ENCODE results near the gene SEC23B. TPM values are rescaled to one million over a fixed set of nuclear protein-coding genes. Genes with fewer than 3 reads are reported as not detected.

Gene SEC23B
- total RNA-seq, 1 experiment from 2014 or later = 139 TPM

GRCh38 chr20:18481596-18481995 is 26.1 kb upstream of the SEC23B start:
- no TSS peak for BruUV-seq (replicated peaks)
- H3K9me3 Mint-ChIP-seq (ENCODE audit: unreplicated experiment) = no peaks in the 10 kb centered on the region
- TF ChIP-seq CTCF (IDR thresholded peaks at IDR 0.05; ENCODE audit: unreplicated experiment) = no peak
- no peak overlapping the region for H3K27ac Mint-ChIP-seq (ENCODE audit: low read depth, unreplicated experiment)
- H3K4me1 Mint-ChIP-seq (ENCODE audit: insufficient read depth, unreplicated experiment) = no peaks in the 10 kb centered on the region
- ChIA-PET CTCF (interaction anchor here (0.8 kb wide), 1 partner anchor 12 kb away, joined by 5 read pairs; no protein-coding TSS in a partner anchor), POLR2A (interaction anchor here (1.2 to 2.2 kb wide), 2 partner anchors 14 to 25 kb away, joined by 3 to 11 read pairs; partner anchors contain the start of genes DZANK1 and POLR3F)
- H3K36me3 Mint-ChIP-seq (ENCODE audit: insufficient read depth, unreplicated experiment) = peaks cover 85% of the 10 kb centered on the region
- no peak for DNase-seq (ENCODE audit: unreplicated experiment)
- H3K4me3 Mint-ChIP-seq (ENCODE audit: unreplicated experiment) = no peak overlapping the region
- H3K27me3 Mint-ChIP-seq (ENCODE audit: insufficient read depth, unreplicated experiment) = no peaks in the 10 kb centered on the region
- intact Hi-C loops (cut with micrococcal nuclease) = no loop called here

- H3K9me3 Mint-ChIP-seq (ENCODE audit: unreplicated experiment) = no peaks in the 10 kb centered on the region
- no peaks in the 10 kb centered on the region for H3K27me3 Mint-ChIP-seq (ENCODE audit: insufficient read depth, unreplicated experiment)
- no peak overlapping the region for H3K27ac Mint-ChIP-seq (ENCODE audit: low read depth, unreplicated experiment)
- no peak for TF ChIP-seq CTCF (IDR thresholded peaks at IDR 0.05; ENCODE audit: unreplicated experiment)
- POLR2A ChIA-PET = interaction anchor here (3.7 to 5.6 kb wide), 2 partner anchors 9 to 19 kb away, joined by 14 to 30 read pairs; partner anchors contain the start of genes RBBP9 and SEC23B
- DNase-seq (ENCODE audit: unreplicated experiment) = no peak
- no peak overlapping the region for H3K4me3 Mint-ChIP-seq (ENCODE audit: unreplicated experiment)
- no peaks in the 10 kb centered on the region for H3K4me1 Mint-ChIP-seq (ENCODE audit: insufficient read depth, unreplicated experiment)
- intact Hi-C loops (cut with micrococcal nuclease) = no loop called here
- H3K36me3 Mint-ChIP-seq (ENCODE audit: insufficient read depth, unreplicated experiment) = peaks cover 59% of the 10 kb centered on the region
- CTCF ChIA-PET = interaction anchor here (0.6 to 1.0 kb wide), 2 partner anchors 25 to 483 kb away, joined by 3 to 5 read pairs; no protein-coding TSS in a partner anchor
- BruUV-seq (replicated peaks) = no TSS peak
Measured at GRCh38 chr20:18488301-18488700, 19.4 kb upstream of the SEC23B start.

DNA sequence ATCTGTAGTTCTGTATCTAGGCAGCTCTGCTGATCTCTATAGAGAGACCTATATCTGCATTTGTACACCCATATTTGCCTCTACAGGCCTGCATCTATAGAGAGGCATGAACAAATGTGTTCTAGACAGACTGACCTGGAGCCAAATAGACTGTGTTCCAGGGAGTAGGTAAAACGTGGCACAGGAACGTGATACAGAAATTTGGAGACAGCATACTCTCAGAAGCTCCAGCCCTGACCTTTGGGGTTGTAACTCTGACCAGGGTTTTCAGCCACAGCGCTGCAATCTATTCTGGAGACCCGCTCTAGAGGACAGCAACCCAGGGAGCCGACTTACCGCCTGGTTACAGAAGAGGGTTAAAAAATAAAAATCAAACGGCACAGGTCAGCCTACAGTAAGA is 11.7 kb upstream of the SEC23B start:
- Mint-ChIP-seq H3K27ac (ENCODE audit: low read depth, unreplicated experiment) (peak overlapping the region; percentile 87), H3K27me3 (ENCODE audit: insufficient read depth, unreplicated experiment) (no peaks in the 10 kb centered on the region), H3K36me3 (ENCODE audit: insufficient read depth, unreplicated experiment) (peaks cover 13% of the 10 kb centered on the region), H3K9me3 (ENCODE audit: unreplicated experiment) (no peaks in the 10 kb centered on the region), H3K4me3 (ENCODE audit: unreplicated experiment) (peak overlapping the region; percentile 91), H3K4me1 (ENCODE audit: insufficient read depth, unreplicated experiment) (no peaks in the 10 kb centered on the region)
- no TSS peak for BruUV-seq (replicated peaks)
- DNase-seq (ENCODE audit: unreplicated experiment) = peak; percentile 34
- no peak for TF ChIP-seq CTCF (IDR thresholded peaks at IDR 0.05; ENCODE audit: unreplicated experiment)
- CTCF ChIA-PET = interaction anchor here (0.6 to 4.5 kb wide), 7 partner anchors 11 to 1735 kb away, joined by 3 to 37 read pairs (median 4); partner anchors contain the start of genes DZANK1, POLR3F and SEC23B
- POLR2A ChIA-PET = interaction anchor here (0.6 to 4.8 kb wide), 17 partner anchors 9 to 1480 kb away, joined by 3 to 283 read pairs (median 7); partner anchors contain the start of genes DZANK1, MGME1, POLR3F and SEC23B
- intact Hi-C loops (cut with micrococcal nuclease) = loop anchor here (1.0 kb wide), 1 partner anchor 29 kb away; the partner anchor contains the start of genes DZANK1 and POLR3F

DNA sequence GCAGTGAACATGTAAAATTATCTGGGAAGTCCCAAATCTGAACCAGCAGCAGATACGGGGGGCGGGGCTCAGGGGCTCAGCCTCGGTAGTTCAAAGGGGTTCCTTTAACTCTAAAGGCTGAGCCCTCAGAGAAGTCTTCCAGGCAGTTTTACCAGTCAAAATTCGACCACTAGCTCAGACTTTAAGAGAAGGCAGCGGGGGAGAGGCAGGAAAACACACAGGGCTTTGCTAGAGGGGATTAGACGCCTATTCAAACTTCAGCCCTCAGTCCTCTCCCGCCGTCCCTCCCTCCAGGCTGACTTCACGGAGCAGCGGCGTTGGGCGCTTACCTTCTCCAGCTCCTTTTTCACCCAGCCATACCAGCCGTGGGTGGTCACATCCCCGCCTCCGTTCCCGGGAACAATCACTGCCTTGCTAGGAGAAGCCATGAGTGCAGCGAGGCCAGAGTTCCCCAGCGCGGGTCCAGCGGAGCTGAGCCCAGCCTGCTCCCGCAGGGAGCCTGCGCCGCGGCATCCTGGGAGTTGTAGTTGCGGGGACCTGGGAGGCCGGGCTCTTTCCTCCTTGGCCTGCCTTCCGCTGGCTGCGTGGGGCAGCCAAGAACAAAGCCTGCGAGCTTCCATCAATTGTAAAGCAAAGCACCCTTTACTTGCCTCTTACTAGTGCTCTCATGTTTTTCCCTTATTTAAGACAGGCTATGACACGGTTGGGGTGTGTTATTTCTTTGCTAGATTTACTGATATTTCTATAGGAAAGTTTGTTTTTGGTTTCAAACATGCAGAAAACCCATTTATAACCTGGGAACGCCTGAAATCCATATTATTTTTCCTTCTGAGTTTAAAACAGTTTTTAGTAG is 10.8 kb upstream of the SEC23B start, which contains the start of gene RBBP9:
TSS of gene RBBP9 (minus strand) at position 486 of the 853 bp plus-strand sequence. CDS start at position 428, 58 bp downstream.
- TF ChIP-seq CTCF (IDR thresholded peaks at IDR 0.05; ENCODE audit: unreplicated experiment) = no peak
- CTCF ChIA-PET = interaction anchor here (0.6 to 4.5 kb wide), 11 partner anchors 10 to 812 kb away, joined by 3 to 37 read pairs (median 3); partner anchors contain the start of genes DZANK1, POLR3F and SEC23B
- H3K27me3 Mint-ChIP-seq (ENCODE audit: insufficient read depth, unreplicated experiment) = no peaks in the 10 kb centered on the region
- peak within 1 kb of the TSS; percentile 87 for H3K27ac Mint-ChIP-seq (ENCODE audit: low read depth, unreplicated experiment)
- H3K36me3 Mint-ChIP-seq (ENCODE audit: insufficient read depth, unreplicated experiment) = peaks cover 6% of the 10 kb centered on the region
- TSS peak; percentile 34 for BruUV-seq (replicated peaks)
- H3K4me1 Mint-ChIP-seq (ENCODE audit: insufficient read depth, unreplicated experiment) = no peaks in the 10 kb centered on the region
- POLR2A ChIA-PET = interaction anchor here (0.6 to 4.8 kb wide), 23 partner anchors 10 to 1479 kb away, joined by 3 to 283 read pairs (median 4); partner anchors contain the start of genes DZANK1, MGME1, POLR3F and SEC23B
- DNase-seq (ENCODE audit: unreplicated experiment) = peak; percentile 83
- no peaks in the 10 kb centered on the region for H3K9me3 Mint-ChIP-seq (ENCODE audit: unreplicated experiment)
- intact Hi-C loops (cut with micrococcal nuclease) = loop anchor here (1.0 kb wide), 1 partner anchor 30 kb away; the partner anchor contains the start of genes DZANK1 and POLR3F
- peak within 1 kb of the TSS; percentile 91 for H3K4me3 Mint-ChIP-seq (ENCODE audit: unreplicated experiment)

Measured in MCF 10A (cell line).